ENCODE results near the gene ITM2C. TPM values are rescaled to one million over a fixed set of nuclear protein-coding genes. Genes with fewer than 3 reads are reported as not detected.
A peak's percentile ranks its signal among the peaks of the same experiment; 100 is the strongest.

Gene ITM2C
- polyA plus RNA-seq, 3 donors = 1.4 to 3.2 (median 2.9) TPM

DNA sequence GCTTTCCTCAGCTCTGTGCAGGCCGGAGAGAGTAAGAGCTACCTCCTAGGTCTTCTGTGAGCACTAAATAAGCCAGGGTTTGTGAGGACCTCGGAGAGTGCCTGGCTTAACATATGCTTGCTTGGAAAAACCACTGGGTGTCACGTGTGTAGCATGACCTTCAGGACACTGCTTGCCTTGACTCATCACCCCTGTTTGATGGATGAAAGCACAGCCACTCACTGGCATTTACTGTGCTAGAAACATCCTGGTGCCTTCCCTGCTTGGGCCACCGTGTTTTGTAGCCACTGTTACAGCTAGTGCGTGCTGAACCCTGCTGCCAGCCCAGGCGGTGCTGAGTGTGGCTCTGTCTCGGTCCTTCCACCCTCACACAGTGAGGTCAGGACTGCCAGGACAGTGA, 34.8 kb upstream of the ITM2C start:
- Histone ChIP-seq H3K36me3 (replicated peaks in 1 of 2; ENCODE audit: control insufficient read depth in 1 of 2, insufficient read depth in 2 of 2, low read length in 2 of 2) (no peaks in the 10 kb centered on the region), H3K27me3 (ENCODE audit: control insufficient read depth in 2 of 2, insufficient read depth in 2 of 2, low read length in 2 of 2) (peaks cover 0 to 21% of the 10 kb centered on the region in 2 donors), H3K9me3 (replicated peaks in 1 of 2; ENCODE audit: control insufficient read depth in 1 of 2, insufficient read depth in 1 of 2, low read length in 2 of 2) (peaks cover 0 to 3% of the 10 kb centered on the region in 2 donors), H3K79me2 (ENCODE audit: insufficient read depth, low read length) (no peaks in the 10 kb centered on the region), H4K20me1 (ENCODE audit: insufficient read depth, low read length) (no peaks in the 10 kb centered on the region), H3K4me1 (ENCODE audit: control insufficient read depth in 1 of 2, insufficient read depth in 2 of 2, low read length in 2 of 2) (peaks cover 4 to 12% of the 10 kb centered on the region in 2 donors), H3K4me2 (replicated peaks; ENCODE audit: extremely low read depth, low read length, poor library complexity, severe bottlenecking) (no peak overlapping the region), H3K9ac (ENCODE audit: insufficient read depth, low read length, poor library complexity, severe bottlenecking) (no peak overlapping the region), H3K4me3 (replicated peaks in 1 of 3; ENCODE audit: low read depth in 2 of 3, low read length in 3 of 3) (no peak overlapping the region), H3K27ac (ENCODE audit: low read depth in 1 of 2, low read length in 2 of 2) (no peak overlapping the region), H2AFZ (ENCODE audit: insufficient read depth, low read depth, low read length, poor library complexity, severe bottlenecking) (no peak overlapping the region)
- DNase-seq = no peak
- intact Hi-C loops (cut with micrococcal nuclease) = no loop called here
- Mint-ChIP-seq H3K27me3 (ENCODE audit: low read depth in 3 of 3) (peaks cover 27 to 41% (median 27%) of the 10 kb centered on the region in 3 donors), H3K4me3 (no peak overlapping the region), H3K4me1 (peaks cover 13% of the 10 kb centered on the region), H3K27ac (no peak overlapping the region), H3K36me3 (no peaks in the 10 kb centered on the region), H3K9me3 (peaks cover 0 to 19% (median 8%) of the 10 kb centered on the region in 7 donors)
- WGBS (ENCODE audit: insufficient coverage) = 91% methylated on average over 7 of the region's 7 CpGs
- TF ChIP-seq, protein P1, sequence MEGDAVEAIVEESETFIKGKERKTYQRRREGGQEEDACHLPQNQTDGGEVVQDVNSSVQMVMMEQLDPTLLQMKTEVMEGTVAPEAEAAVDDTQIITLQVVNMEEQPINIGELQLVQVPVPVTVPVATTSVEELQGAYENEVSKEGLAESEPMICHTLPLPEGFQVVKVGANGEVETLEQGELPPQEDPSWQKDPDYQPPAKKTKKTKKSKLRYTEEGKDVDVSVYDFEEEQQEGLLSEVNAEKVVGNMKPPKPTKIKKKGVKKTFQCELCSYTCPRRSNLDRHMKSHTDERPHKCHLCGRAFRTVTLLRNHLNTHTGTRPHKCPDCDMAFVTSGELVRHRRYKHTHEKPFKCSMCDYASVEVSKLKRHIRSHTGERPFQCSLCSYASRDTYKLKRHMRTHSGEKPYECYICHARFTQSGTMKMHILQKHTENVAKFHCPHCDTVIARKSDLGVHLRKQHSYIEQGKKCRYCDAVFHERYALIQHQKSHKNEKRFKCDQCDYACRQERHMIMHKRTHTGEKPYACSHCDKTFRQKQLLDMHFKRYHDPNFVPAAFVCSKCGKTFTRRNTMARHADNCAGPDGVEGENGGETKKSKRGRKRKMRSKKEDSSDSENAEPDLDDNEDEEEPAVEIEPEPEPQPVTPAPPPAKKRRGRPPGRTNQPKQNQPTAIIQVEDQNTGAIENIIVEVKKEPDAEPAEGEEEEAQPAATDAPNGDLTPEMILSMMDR (IDR thresholded peaks at IDR 0.05) = no peak

DNA sequence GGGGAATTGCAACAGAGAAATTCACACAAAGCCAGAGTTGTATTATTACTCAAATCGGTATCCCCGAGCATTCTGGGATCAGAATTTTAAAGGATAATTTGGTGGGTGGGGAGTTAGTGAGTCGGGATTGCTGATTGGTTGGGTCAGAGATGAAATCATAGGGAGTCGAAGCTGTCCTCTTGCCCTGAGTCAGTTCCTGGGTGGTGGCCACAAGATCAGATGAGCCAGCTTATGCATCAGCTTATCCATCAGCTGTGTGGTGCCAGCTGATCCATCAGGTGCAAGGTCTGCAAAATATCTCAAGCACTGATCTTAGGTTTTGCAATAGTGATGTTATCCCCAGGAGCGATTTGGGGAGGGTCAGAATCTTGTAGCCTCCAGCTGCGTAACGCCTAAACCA, 34.3 kb upstream of the ITM2C start:
- H3K4me3 ChIP-seq (replicated peaks in 1 of 3; ENCODE audit: low read depth in 2 of 3, low read length in 3 of 3) = no peak overlapping the region
- H3K9me3 ChIP-seq (replicated peaks in 1 of 2; ENCODE audit: control insufficient read depth in 1 of 2, insufficient read depth in 1 of 2, low read length in 2 of 2) = peaks cover 0 to 3% of the 10 kb centered on the region in 2 donors
- H3K79me2 ChIP-seq (ENCODE audit: insufficient read depth, low read length) = no peaks in the 10 kb centered on the region
- peaks cover 0 to 21% of the 10 kb centered on the region in 2 donors for H3K27me3 ChIP-seq (ENCODE audit: control insufficient read depth in 2 of 2, insufficient read depth in 2 of 2, low read length in 2 of 2)
- Mint-ChIP-seq H3K4me3 (no peak overlapping the region), H3K9me3 (peaks cover 0 to 19% (median 8%) of the 10 kb centered on the region in 7 donors), H3K27ac (peak overlapping the region in 1 of 7 donors; percentile 12), H3K36me3 (no peaks in the 10 kb centered on the region), H3K4me1 (peaks cover 13% of the 10 kb centered on the region), H3K27me3 (ENCODE audit: low read depth in 3 of 3) (peaks cover 26 to 41% (median 28%) of the 10 kb centered on the region in 3 donors)
- WGBS (ENCODE audit: insufficient coverage) = 93% methylated on average over 4 of the region's 7 CpGs
- H3K36me3 ChIP-seq (replicated peaks in 1 of 2; ENCODE audit: control insufficient read depth in 1 of 2, insufficient read depth in 2 of 2, low read length in 2 of 2) = no peaks in the 10 kb centered on the region
- H4K20me1 ChIP-seq (ENCODE audit: insufficient read depth, low read length) = no peaks in the 10 kb centered on the region
- H3K4me2 ChIP-seq (replicated peaks; ENCODE audit: extremely low read depth, low read length, poor library complexity, severe bottlenecking) = no peak overlapping the region
- no peak overlapping the region for H3K27ac ChIP-seq (ENCODE audit: low read depth in 1 of 2, low read length in 2 of 2)
- no peak overlapping the region for H3K9ac ChIP-seq (ENCODE audit: insufficient read depth, low read length, poor library complexity, severe bottlenecking)
- TF ChIP-seq, protein P1 (IDR thresholded peaks at IDR 0.05) = no peak
- H3K4me1 ChIP-seq (ENCODE audit: control insufficient read depth in 1 of 2, insufficient read depth in 2 of 2, low read length in 2 of 2) = peaks cover 4 to 12% of the 10 kb centered on the region in 2 donors
- intact Hi-C loops (cut with micrococcal nuclease) = no loop called here
- no peak for DNase-seq
- no peak overlapping the region for H2AFZ ChIP-seq (ENCODE audit: insufficient read depth, low read depth, low read length, poor library complexity, severe bottlenecking)

Measured in CD14-positive monocyte (primary cell).